Upper lobe of left lung (tissue), 4 donors: ENCODE measurements around the gene RBBP5.

Experiments used
- POLR2A ChIP-seq, 4 donors: fragments of 450-650 bp; IDR thresholded peaks; one replicate each; pipeline ENCODE4 v1.5.1; 2016 to 2017; ENCODE audit warnings: antibody characterized with exemption in 4 of 4, mild to moderate bottlenecking in 2 of 4
- TF ChIP-seq, protein P1 (sequence below), 6 experiments: fragments of 450-650 bp in 4 of 6; fragments of 200-600 bp in 2 of 6; sonication (generic) in 2 of 6; IDR thresholded peaks; one replicate each; pipeline ENCODE4 v1.5.1; 2016 to 2019; ENCODE audit warnings: antibody characterized with exemption in 6 of 6

DNA sequence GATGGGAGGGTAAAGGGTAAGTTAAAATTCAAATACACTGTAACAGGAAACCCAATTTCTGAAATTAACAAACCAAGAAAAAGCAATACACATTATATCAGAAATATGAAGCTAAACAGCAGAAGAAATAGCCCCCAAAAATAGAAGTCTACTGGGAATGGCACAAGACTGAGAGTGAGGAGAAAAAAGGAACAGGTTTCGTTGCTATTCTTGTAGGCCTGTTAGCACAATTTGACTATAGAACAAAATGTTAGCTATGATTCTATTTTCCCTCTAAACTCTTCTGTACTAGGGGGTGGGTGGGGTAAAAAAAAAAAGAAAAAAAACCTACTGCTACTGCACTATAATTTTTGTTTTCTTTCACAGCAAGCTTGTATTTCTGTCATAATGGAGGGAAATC, 12.5 kb downstream of the RBBP5 start:
- TF ChIP-seq, protein P1, sequence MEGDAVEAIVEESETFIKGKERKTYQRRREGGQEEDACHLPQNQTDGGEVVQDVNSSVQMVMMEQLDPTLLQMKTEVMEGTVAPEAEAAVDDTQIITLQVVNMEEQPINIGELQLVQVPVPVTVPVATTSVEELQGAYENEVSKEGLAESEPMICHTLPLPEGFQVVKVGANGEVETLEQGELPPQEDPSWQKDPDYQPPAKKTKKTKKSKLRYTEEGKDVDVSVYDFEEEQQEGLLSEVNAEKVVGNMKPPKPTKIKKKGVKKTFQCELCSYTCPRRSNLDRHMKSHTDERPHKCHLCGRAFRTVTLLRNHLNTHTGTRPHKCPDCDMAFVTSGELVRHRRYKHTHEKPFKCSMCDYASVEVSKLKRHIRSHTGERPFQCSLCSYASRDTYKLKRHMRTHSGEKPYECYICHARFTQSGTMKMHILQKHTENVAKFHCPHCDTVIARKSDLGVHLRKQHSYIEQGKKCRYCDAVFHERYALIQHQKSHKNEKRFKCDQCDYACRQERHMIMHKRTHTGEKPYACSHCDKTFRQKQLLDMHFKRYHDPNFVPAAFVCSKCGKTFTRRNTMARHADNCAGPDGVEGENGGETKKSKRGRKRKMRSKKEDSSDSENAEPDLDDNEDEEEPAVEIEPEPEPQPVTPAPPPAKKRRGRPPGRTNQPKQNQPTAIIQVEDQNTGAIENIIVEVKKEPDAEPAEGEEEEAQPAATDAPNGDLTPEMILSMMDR (IDR thresholded peaks at IDR 0.05), result no peak
- no peak for TF ChIP-seq POLR2A (IDR thresholded peaks at IDR 0.05)
